HG03159 (cell line): Measurements from ENCODE around the gene SPATA22.
"Not testable (repeated sequence)": the region's sequence is repeated elsewhere in the genome, so short reads cannot be mapped to it uniquely, and the experiment has no call there.

Source experiments
- ATAC-seq: cut with Tn5 transposase; IDR thresholded peaks from one replicate; pipeline ENCODE4 v1.9.1; 2021; ENCODE audit warnings: mild to moderate bottlenecking, moderate library complexity; ENCODE audit not compliant: unreplicated experiment

The SPATA22 gene

GRCh38 chr17:3475251-3475685, 3.6 kb upstream of the SPATA22 start:
- no peak for ATAC-seq

GRCh38 chr17:3474212-3474611, 2.6 kb upstream of the SPATA22 start:
- no peak for ATAC-seq

DNA sequence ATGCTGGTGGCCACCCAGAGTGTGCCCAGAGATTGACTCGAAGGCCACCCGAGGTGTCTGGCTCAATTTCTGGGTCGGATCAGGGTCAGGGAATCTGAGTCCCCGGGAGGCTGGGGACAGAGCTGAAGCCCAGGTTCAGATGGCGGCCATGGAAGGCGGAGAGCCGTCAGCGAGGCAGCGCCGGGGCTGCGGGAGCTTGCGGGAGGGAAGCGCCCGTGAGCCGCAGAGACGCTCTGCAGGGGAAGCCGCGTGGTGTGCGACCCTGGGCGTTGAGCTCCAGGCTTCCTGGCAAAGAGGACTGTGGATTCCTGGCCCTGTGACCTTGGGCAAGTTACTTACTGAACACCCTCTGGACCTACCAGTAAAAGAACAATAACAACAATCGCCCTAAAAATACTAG, 518 bp upstream of the SPATA22 start:
- no peak for ATAC-seq

GRCh38 chr17:3469529-3469928, 2.1 kb downstream of the SPATA22 start:
- ATAC-seq = no peak

DNA sequence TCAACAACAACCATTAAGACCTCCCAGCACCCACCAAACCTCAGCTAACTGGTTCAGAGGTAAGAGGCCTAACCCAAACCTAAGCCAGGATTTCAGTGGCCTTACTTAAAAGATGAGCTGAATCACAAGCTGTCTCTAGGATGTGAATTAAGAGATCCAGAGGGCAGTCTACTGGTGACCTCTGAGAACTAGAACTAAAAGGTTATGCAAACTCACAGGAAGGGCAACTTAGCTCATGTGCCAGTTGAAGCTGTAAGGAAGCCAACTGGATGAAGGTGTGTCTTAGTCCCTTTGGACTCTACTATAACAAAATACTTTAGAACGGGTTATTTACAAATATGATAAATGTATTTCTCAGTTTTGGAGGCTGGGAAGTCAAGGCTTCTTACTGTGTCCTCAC, 5.3 kb downstream of the SPATA22 start:
- ATAC-seq = not testable (repeated sequence)

DNA sequence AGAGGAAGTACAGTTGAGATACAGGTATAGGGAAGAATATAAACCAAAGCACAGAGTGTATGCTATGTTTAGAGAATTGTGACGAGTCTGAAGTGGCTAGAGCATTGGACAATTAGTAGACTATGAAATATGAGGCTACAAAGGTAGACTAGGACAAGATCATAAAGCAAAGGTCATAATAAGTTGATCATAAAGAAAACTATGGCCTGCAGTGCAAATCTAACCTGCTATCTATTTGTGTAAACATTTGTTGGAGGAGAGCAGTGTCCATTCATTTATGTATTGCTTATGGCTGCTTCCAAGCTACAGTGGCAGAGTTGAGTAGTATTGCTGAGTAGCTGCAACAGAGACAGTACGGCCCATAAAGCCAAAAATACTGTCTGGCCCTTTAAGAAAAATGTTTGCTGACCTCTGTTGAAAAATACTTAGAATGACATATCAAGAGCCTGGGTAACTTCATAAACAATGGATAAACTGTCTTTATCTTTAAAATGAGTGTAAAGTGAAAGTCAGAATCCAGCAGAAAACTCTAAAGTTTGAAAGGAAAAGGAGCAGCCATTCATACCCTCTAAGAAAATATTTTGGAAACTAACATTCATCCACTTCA, 23.5 kb downstream of the SPATA22 start:
- no peak for ATAC-seq

DNA sequence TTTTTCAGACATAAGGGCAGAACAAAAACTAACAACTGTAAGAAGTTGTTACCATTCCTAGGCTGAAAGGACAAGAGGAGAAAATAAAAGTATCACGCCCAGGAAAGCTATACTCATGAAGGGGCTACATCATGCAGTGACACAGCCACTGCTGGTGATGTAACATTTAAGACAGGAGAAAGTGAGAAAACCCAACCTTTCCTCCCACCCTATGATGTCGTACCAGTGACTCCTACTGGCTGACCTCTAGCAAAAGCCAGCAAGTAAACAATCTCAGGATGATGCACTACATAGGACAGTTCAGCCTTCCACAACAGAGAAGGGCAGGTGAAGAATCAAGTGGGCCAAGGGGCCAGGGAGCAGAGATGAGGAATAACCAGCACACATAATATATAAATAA, 24.0 kb downstream of the SPATA22 start:
- no peak for ATAC-seq

GRCh38 chr17:3440451-3440850, 31.2 kb downstream of the SPATA22 start:
- ATAC-seq = no peak

DNA sequence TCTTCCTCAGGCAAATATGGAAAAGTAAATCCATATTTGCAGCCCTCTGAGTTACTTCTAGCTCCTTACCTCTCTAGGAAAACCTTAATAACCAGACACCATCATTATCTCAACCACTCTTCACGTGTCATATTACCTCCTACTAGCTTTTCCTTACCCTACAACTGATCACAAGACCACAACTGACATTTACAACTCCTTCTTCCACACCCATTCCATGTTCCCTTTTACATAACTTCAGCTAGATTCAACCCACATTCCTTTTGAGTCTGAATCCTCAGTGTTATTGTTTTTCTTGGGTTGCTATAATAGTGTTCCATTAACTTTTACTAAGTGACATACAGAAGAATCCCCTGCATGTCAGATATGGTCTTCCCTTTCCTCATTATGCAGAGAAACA, 33.3 kb downstream of the SPATA22 start:
- ATAC-seq = no peak

- no peak for ATAC-seq
These were observed 37.9 kb downstream of the SPATA22 start, which contains the start of gene OR1E2 for GRCh38 chr17:3433741-3434140. Gene OR1E2, minus strand, starts transcription at chr17:3433841. Its CDS starts 0 bp downstream, at chr17:3433841.

- not testable (repeated sequence) for ATAC-seq
These were observed 38.4 kb downstream of the SPATA22 start for GRCh38 chr17:3433215-3433614.

- ATAC-seq = no peak
These were observed 53.4 kb downstream of the SPATA22 start for GRCh38 chr17:3418222-3418621.

DNA sequence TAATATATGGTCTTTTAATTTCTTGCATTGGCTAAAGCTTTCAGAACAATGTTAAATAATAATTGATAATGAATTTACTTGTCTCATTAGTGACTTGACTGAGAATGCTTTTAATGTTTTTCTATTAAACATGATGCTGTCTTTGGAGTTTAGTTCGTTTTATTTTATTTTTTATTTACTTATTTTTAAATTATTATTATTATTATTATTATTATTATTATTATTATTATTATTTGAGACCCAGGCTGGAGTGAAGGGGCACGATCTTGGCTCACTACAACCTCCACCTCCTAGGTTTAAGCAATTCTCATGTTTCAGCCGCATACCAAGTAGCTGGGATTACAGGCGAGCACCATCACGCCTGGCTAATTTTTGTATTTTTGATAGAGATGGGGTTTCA, 56.0 kb downstream of the SPATA22 start:
- ATAC-seq = no peak

DNA sequence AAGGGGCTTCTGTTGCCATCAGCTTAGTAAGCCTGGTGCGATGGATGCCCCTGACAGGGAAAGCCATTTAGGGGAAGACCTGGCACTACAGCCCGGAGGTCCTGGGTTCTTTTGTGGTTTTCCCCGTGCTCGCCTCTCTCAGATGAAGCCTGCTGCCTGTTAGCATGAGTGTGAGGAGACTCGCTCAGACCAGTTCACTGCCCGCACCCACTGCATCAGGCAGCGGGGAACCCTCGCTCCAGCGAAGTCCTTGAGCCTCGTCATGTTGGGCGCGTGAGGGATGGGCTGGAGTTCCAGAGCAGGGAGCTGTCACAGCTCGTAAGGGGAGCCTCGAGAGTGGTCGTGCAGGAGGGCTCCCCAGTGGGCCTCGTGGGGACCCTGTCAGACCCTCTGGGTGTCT, 59.4 kb downstream of the SPATA22 start:
- not testable (repeated sequence) for ATAC-seq

DNA sequence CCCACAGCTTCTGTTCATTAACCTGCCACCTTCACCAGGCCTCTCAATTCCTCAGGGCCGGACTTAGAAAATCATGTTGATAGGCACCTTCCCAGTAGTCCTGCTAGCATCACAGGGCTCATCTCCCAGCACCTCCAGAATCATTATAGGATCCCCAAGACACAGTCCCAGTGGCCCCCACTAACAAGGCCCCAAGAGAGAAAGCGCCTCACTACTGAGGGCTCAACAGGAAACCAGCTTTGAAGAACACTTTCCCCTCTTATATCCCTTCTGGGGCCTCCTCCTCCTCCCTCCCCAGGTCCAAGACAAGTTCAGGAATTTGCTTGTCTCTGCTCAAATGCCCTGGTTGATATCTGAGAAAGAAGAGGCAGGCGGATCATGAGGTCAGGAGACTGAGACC, 60.5 kb downstream of the SPATA22 start, which contains the start of gene OR3A3:
TSS of gene OR3A3 (plus strand) at position 301 of the 400 bp plus-strand sequence.
- ATAC-seq = no peak

- ATAC-seq = not testable (repeated sequence)
These were observed 67.8 kb downstream of the SPATA22 start for GRCh38 chr17:3403856-3404255.

DNA sequence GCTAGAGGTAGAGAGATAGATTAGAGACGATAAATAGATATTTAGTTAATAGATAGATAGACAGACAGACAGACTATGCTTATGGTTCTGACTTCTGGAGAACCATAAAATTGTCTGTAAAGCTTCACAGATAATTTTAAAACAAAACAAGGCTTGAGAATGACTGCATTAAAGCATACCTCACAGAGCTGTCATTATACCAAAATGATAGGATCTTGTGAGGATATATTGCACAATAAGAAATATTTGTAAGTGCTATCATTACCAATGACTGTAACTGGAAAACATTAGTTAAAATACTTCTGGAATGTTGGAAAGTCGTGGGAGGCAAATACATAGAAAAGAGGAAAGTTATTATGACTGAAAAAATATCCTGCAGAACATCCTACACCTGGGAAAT, 69.8 kb downstream of the SPATA22 start:
- ATAC-seq = no peak

DNA sequence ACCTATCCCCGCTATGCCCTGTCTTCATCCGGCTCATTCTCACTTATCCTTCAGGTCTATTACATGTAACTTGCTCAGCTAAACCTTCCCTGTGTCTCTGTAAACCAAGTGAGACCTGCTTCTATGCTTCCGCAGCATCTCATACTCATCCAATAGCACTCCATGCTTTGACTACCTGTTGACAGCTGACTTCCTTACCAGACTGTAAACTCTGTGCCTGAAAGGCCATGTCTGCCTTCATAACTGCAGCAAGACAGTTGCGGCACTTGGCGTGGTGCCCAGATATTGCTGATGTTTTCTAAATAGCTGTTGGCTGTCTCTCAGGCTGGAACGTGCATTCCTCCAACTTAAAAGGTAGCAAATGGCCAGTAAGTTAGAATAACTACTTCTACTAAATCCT, 71.6 kb downstream of the SPATA22 start:
- no peak for ATAC-seq

DNA sequence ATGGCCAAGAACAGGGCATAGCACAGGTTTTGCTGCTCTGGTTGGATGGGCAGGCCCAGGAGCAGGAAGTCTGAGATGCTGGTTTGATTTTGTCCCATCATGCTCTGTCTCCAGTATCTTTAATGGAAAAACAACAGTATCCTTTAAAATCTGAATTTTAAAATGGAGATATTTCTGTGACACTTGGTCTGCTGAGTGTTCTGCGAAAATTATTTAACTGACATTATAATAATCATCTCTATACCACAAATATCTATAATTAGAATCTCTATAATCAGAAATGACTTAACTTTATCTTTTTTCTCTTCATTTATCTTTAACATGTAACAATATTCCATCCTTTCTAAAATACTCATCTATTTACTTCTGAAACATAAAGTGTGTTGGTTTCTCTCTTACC, 73.3 kb downstream of the SPATA22 start, which contains the start of gene OR1E1:
TSS of gene OR1E1 (minus strand) at position 101 of the 400 bp plus-strand sequence. CDS start at position 101, 0 bp downstream.
- no peak for ATAC-seq

DNA sequence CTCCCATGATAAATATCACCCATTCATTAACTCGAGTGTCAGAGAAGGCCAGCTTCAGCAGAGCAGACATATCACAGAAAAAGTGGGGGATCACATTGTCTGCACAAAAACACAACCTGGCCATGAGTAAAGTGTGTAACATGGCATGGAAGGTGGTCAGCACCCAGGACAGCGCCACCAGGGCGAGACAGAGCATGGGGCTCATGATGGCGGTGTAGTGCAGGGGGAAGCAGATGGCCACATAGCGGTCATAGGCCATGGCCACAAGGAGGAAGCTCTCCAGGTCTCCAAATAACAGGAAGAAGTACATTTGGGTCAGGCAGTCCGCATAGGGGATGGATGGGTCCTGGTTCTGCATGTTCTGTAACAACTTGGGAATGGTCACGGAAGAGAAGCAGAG, 73.8 kb downstream of the SPATA22 start:
- ATAC-seq = not testable (repeated sequence)
